Measurements from ENCODE around the gene FRMD8.
A peak's percentile ranks its signal among the peaks of the same experiment; 100 is the strongest.

The FRMD8 gene

DNA sequence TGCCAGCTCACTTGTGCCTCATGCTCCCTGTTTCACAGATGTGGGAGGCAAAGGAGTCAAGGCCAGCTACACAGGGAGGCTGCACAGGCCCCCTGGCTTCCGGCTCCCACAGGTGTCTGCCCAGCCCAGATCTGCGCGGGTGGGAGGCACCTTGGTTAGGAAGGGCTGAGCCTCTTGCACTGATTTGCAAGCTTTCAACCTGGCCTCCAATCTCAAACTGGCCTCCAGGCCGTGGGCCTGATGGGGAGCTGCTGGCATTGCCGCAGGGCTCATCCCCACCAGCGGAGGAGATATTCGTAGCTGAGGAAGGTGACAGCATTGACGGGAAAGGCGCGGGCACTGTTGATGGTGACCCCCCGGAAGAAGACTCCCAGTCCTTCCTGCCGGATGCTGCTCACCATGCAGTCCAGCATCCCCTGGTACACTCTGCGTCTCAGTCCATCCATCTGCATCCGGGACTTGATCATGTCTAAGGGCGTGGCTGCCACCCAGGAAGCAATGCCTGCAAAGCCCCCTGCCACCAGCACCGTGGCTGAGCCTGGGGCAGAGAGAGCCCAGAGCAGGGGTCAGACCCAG lies 10.2 kb upstream of the FRMD8 start:
- no peak for DNase-seq

DNA sequence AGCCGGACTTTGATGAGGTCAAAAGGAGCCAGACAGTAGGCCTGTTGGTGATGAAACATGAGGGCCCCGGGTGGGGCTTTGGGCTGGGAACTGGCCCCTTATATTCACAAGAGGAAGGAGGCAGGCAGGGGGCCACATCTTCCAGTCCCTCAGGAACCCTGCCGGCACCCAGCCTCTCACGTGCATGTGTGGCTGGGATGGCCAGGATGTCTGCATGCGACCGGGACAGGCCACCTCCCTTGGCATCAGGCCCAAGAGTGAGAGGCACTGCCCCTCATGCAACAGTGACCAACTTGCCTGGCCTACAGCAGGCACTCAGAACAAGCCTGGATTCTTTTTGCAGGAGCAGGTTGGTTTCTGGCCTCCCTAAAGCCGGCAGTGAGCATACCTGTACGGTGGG lies 9.4 kb upstream of the FRMD8 start:
- no peak for DNase-seq

DNA sequence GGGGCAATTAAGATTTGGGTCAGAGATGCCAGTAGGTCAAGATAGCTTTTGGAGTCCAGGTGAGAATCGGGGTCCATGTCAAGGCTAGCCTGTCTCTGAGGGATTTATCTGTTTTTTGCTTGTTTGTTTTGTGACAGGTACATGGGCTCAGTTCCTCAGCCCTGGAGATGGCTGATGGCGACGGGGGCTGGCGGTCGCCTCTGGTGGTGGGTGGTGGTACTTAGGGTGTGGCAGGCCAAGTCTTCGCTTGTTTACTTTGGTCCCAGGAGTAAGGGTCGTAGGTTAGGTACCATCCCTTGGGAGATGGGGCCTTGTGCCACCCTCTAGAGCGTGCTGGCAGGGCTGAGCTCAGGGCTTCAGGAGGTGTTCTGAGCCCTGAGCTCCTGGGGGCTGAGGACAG lies 8.7 kb upstream of the FRMD8 start:
- DNase-seq: no peak

DNA sequence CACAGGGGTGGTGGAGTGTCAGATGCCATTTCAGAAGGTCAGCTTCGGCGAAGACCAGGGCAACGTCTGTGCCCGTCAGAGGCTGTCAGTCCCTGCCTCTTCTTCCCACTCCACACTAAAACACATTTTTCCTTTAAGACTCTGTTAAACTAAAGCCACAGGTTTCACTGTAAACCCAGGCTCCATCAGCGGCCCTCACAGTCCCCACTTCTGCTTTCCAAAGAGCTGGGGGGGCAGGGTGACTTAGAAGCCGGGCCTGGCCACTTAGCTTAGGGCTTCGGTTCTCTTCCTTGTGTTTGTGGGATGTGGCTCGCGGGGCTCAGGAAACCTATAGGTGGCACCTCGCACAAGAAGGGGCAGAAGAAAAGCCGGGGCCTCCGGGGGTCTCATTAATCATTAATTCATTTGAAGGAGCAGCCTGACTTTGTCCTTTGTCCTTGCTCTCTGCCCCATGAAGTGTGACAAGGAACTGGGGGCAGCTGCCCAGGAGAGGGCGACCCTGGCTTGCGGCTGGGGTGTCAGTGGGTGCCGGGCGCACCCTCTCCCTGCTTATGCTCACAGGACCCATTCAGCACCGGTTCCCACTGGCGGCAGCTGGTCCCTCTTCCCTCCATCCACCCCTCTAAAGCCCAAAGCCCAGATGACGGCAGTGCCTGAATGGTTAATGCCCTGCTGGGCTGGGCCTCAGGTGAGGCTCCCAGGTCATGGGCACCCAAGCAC lies 8.1 kb upstream of the FRMD8 start:
- no peak for DNase-seq

DNA sequence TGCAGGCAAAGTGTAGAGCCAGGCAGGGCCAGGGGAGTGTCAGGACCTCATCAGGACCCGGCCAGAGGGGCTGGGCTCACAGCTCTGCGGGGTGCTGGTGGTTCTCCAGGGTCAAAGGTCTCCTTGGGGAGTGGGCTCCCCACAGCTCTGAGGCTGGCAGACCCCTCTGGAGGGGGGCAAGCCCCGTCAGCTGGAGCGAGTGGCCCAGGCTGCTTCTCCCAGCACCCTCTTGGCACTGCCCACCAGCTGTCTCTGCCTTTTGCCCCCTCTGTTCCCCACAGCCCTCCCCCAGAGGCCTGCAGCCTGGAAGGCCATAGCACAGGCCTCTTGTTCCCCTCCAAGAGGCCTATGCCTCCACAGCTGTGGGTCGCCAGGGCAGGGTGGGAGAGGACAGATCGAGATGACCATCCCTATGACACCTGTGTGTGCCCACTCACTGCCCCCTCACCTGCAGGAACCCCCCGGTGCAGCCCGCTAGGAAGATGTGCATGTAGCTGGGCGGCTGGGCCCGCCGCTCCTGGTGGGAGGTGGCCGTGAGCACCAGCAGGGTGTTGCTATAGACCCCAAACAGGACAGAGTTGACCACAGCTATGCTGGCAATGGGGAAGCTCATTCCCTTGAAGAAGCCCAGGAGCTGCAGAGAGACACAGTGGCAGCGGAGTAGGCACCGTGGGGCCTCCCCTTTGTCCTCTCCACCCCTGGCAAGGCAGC lies 7.4 kb upstream of the FRMD8 start:
- no peak for DNase-seq

DNA sequence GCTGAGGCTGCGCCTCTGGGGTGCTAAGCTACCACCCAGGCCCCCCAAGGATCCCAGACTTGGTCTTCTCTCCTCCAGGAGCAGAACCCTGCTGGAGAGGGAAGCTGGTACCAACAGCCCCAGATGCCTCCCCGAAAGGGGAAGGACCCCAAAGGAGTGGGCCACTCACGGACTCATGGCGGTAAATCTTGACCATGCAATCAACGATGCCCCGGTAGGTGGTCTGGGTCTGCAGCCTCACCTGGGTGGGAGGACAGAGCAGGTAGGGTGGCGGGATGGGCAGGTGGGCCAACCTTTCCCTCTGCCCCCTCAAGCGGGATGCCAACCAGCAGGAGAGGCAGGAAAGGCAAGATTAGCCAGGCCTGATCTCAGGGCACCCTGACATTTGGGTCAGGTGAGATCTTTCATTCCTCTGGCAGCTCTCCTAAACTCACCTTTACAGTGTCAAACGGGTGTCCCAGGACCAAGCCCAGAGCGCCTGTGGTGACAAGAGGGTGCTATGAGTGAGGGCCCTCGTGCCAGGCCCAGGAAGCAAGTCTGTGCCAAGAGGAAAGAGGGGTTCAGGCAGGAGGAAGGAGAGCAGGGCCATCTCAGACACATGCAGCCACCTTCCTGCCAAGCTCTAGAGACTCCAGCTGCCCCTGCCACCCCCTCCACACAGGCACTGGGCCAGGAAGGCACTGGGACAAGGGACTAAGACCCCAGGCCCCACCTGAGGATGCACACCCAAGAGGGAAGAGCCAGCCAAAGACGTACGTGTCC lies 6.6 kb upstream of the FRMD8 start:
- DNase-seq: no peak

DNA sequence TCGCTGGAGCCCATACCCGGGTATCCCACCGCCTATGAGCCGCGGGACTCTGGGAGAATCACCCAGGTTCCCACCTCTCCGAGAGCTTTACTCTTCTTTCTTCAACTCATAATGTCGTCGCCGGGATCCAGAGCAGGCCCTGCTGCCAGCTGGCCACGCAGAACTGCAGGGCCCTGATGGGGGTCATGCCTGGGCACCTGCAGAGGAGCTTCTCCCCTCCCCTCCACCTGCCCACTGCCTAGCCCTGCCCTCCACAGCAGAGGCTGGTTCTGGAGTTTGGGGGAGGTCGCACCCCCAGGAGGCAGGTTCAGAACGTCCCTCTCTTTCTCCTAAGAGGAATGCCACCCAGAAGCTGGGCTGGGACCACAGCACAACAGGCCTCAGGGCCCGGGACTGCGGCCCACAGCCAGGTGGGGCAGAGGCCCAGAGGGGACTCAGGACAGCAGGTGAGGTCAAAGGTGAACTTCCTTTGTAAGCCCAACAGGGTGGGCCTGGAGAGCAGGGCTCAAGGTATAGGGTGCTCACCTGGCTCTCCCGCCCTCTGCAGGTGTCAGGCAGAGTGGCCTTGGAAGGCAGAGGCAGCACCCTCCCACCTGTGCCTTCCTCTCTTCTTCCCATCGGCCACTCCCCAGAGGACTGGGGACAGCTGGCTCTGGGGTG lies 5.8 kb upstream of the FRMD8 start:
- no peak for DNase-seq

DNA sequence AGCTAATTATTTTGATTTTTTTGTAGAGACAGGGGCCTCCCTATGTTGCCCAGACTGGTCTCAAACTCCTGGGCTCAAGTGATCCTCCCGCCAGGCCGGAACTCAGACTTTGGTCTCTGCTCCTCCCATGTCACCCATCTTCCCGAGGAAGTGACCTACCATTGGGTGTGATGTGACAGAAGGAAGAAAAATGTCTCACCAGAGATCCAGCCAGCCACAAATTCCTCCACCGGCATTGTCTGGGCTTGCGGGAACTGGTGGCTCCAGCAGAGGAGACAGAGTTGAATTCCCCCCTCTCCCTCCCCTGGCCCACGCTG lies 4.8 kb upstream of the FRMD8 start:
- DNase-seq: no peak

DNA sequence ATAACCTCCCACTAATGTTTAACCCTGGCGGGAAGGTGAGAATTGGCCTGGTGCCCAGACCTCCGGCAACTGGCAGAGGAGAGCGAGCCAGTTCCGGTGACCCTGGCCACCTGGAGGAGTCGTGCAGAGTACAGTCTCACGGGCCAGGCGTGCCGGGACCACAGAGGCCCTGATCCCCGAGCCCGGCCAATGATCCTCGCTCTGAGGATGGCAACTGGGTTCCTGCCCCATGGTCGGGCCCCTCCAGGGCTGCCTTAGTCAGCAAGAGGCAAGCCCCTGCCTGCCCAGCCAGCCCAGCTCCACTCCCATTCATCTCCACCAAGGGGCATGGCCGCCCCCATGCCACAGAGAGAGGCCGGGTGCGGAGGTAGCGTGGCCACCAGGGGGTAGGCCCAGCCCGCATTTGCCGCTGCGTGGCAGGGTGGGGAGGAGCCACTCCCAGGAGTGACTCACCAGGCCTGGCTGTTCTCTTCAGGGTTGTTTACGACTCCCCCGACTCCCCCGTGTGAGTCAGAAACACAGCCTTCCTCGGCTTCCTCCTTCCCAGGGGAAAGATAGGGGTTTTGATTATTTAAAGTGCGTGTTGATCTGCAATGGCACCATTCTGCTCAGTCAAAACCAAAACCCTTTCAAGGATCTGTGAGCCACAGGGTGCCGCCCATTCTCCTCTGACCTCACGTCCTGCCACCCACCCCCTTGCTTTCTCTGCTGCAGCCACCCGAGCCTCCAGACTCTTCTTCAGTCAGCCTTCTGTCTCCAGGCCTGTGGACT lies 4.2 kb upstream of the FRMD8 start, which contains the start of gene SLC25A45:
SLC25A45 (minus strand) TSS at position 614 of the 771 bp plus-strand sequence. CDS start 695 bp downstream, outside the sequence.
- peak; percentile 62 for DNase-seq

DNA sequence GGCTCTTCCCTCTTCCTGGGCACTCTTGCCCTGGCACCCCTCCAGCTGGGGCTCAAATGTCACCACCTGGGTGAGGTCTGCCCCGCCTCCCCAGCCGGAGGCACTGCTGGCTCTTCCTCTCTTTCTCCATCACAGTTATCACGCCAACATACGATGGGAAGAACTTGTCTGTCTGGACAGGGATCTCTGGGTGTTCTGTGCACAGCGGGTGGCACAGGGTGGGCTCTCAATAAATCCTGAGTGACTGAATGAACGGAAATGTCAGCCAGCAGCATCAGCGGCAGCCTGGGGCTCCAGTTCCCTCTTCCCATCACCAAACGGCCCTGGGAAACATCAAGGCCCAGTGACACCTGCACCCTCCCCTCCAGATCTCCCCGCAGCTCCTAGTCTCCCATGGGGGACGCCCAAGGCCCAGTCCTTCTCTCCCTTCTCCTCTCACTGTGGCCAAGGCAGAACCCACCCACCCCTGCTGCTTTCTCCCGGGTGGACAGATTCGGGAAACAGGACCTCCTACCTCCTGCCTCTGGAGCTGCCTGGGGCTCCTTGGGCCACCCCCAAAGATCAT lies 3.6 kb upstream of the FRMD8 start:
- DNase-seq: no peak

DNA sequence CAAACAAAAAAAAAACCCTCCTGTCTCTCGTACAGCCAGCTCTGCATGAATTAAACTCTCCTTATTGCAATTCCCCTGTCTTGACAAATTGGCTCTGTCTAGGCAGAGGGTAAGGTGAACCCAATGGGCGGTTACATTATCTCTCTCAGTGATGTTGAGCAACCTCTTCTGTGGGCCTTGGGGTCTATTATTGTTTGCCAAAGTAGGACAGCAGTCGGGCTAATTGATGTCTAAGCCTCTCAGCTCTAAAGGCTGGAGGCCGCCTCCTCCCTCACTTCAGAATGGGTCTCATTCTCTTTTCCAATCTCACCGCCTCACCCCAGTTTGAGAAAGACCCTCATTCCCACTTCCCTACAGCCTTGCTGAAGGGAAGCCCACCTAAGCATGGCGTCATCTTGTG lies 2.7 kb upstream of the FRMD8 start:
- no peak for DNase-seq

DNA sequence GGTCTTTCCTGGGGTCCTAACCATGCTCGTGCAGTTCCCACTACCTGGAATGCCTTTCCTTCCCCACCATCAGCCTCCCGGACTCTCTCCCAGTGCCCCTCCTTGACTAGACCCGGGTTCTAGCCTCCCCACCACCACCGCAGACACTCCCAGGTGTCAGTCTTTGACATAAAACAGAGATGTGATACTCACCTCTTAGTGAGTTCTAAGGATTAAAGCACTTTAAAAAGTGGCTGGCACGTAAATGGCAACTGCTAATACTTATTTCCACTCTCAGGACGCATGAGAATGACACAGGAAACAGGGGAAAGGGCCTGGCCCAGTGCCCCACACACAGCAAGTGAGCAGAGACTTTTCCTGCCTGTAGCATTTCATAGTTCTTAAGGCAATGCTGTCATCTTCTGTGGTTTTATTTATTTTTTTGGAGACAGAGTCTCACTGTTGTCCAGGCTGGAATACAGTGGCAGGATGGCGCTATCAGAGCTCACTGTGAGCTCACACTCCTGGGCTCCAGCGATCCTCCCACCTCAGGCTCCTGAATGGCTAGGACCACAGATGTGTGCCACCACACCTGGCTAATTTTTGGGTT lies 2.0 kb upstream of the FRMD8 start:
- no peak for DNase-seq

DNA sequence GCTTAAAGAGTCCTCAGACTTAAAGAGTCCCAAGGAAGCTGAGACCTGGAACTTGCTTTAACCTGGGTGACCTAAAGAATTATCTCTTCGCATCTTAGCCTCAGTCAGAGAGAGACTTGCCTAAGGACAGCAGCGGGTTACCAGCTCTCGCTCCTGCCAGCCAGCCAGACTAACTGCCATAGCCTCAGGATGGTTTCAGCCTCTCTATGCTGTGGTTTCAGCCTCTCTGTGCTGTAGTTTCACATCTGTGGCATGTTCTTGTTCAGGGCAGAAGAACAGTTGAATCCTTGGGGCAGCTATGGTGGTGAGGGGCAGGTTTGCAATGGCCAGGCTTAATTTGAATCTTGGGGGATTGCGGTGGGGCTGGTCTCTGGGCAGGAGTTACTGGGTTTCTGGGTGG lies 2.3 kb downstream of the FRMD8 start:
- no peak for DNase-seq

DNA sequence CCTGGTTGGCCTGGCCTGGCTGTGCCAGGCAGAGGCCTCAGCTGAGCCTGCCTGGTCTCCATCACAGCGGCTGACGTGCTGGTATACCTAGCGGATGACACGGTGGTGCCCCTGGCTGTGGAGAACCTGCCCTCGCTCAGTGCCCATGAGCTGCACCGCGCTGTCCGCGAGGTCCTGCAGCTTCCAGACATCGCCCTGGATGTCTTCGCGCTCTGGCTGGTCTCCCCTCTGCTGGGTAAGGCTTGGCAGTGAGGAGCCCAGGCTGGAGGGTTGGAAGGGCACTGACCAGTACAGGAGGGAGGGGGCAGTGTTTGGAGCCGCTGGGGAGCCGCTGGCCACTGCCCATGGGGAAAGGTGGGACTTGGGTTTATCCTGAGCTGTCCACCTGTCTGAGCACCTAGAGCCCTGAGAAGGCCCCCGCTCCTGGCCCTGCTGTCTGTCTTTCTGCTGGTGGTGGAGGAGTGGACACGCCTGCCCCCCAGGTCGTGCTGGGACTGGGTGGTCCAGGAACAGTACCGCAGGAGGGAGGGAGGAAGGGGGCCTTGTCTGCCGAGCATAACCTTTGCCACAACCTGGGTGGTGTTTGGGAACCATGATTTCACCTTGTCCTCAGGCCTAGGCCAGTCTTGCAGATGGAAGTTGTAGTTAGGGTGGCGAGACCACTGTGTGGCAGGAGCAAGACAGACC lies 3.0 kb downstream of the FRMD8 start:
- DNase-seq: no peak

DNA sequence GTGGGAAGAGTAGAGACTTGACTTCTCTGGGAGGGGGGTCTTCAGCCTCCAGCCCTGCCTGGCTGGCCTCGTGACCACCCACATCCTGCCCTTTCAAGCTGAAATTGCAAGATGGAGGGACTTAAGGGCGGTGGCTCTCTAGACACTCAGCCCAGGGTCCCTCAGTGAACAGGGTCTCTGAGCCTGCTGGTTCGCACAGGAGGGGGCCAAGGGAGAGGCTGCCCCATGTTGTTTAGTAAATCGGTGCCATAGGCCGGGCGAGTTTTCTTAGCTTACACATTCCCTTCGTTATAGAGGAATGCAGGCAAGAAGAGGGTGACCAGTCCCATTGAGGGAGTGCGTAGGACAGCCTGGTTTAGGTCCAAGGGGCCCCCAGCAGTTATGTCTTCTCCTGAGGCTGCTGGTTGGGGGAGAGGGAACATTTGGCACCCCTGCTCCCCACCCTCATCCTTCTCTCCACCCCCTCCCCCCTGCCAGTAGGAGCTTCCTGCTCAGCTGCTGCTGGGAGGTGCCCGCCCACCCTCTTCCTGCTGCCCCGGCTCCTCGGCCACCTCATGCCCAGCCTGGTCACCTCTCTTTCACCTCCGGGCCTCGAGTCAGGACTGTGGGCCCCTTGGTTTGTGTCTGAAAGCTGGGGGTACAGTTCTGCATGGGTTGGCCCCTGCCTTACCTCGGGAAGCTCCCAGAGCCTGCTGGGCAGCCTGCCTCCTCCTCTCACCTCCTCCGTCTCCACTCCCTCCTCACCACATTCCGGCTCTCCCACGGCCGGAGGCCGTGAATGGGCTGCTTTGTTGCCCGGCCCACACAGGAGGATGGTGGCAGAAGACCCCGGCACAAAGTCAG lies 3.9 kb downstream of the FRMD8 start:
- no peak for DNase-seq

DNA sequence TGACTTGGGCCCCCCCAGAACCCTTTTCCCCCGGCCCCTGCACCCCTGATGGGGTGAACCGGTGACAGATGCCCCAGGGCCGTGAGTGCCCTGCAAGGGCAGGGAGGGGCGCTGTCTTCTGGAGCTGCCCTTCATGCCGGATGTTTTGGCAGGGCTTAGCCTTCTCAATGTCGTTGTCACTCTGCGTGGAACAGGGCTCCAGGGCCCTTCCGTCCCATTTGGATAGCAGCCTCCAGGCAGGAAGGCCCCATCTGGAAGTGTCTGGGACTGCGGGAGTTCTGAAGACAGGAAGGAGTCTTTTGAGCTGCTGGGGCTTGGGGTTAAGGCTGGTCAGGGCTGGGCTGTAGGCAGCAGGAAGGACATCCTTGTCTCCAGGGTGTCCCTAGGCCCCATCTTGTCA lies 4.6 kb downstream of the FRMD8 start:
- DNase-seq: no peak

DNA sequence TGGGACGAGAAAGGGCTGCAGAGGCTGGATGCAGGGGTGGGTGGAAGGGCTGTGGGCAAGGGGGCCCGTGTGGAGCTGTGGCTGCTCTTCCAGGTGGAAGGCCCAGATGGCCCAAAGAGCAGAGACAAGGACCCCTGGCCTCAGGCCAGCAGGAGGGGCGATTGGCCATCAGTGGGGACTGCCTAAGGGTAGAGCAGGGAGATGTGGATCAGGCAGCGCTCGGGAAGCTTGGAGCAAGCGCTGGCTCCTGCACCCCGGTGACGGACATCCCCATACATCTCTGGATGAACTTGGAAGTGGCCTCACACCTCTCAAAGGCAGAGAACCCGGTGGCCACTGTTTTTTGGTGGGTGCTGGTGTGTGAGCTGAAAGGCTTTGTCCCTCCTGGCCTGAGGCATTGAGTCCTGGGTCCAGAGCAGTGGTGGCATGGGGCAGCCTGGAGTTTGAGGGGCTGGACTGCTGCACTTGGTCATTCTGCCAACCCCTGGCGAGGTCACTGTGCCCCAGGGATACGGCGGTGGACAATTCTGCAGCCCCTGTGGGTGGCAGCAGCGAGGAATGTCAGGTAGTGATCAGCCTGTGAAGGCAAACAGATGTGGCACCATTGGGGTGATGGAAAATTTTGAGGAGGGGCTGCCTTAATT lies 5.9 kb downstream of the FRMD8 start:
- DNase-seq: no peak

DNA sequence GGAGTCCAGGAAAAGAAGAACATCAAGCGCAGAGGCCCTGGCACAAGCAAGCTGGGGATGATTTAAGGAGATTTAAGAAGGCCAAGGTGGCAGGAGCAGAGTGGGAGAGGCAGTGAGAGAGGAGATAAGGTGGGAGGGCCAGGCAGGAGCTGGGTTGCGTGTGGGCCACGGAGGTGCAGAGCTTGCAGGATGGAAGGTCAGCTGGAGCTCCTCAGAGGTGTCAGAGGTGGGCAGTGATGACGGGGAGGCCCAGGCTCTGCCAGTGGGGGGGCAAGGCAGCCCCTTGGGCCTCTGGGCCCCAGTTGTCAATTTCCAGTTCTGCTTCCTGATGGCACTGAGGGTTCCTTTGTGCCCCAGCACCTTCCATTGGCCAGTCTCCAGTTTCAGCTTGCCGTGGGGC lies 6.5 kb downstream of the FRMD8 start:
- no peak for DNase-seq

DNA sequence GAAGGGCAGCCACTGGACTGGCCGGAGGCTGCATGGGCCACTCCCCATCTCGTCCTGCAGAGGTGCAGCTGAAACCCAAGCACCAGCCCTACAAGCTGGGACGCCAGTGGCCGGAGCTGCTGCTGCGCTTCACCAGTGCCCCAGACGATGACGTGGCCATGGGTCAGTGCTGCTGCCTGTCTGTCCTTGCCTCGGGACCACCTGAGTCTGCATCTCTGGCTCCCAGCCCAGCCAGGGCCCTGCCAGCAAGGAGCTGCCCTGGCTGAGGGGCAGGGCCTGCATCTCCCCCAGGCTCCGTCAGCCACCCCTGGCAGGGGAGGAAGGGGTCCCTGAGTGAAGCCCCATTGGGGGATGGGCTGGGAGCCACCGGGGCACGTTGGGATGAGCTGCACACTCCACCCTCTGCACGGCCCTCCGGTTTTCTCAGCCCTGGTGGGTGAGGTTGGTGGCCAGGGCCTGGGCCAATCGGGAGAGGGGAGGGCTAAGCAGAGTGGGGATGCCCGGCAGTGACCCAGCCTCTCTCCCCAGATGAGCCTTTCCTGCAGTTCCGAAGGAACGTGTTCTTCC lies 7.2 kb downstream of the FRMD8 start:
- DNase-seq: no peak

All from NCI-H187 treated with DMSO at 0.1 percent for 48 hours (cell line).